GM21367 (cell line): ENCODE results near the gene PSEN1.

Source experiments
- ATAC-seq: cut with Tn5 transposase; IDR thresholded peaks from one replicate; pipeline ENCODE4 v1.9.1; 2021; ENCODE audit not compliant: unreplicated experiment

Gene PSEN1

GRCh38 chr14:73238424-73238852 lies 102.1 kb downstream of the PSEN1 start:
- no peak for ATAC-seq

- ATAC-seq = no peak
Measured at GRCh38 chr14:73238941-73239340, 102.6 kb downstream of the PSEN1 start.

GRCh38 chr14:73239393-73240241 lies 103.3 kb downstream of the PSEN1 start:
- ATAC-seq = no peak

- no peak for ATAC-seq
Measured at GRCh38 chr14:73240816-73241480, 104.6 kb downstream of the PSEN1 start.

- no peak for ATAC-seq
Measured at GRCh38 chr14:73241481-73242165, 105.3 kb downstream of the PSEN1 start.

GRCh38 chr14:73242357-73242901 lies 106.1 kb downstream of the PSEN1 start:
- no peak for ATAC-seq

GRCh38 chr14:73243341-73243740 lies 107.0 kb downstream of the PSEN1 start:
- ATAC-seq = no peak

- no peak for ATAC-seq
Measured at GRCh38 chr14:73243748-73244147, 107.4 kb downstream of the PSEN1 start.

- no peak for ATAC-seq
Measured at GRCh38 chr14:73244541-73245290, 108.4 kb downstream of the PSEN1 start.

- no peak for ATAC-seq
Measured at GRCh38 chr14:73245480-73246325, 109.4 kb downstream of the PSEN1 start.

- no peak for ATAC-seq
Measured at GRCh38 chr14:73246387-73247150, 110.3 kb downstream of the PSEN1 start.

GRCh38 chr14:73248108-73248868 lies 112.0 kb downstream of the PSEN1 start:
- no peak for ATAC-seq

- no peak for ATAC-seq
Measured at GRCh38 chr14:73249108-73249507, 112.8 kb downstream of the PSEN1 start.

GRCh38 chr14:73249564-73250316 lies 113.4 kb downstream of the PSEN1 start:
- ATAC-seq = no peak

- no peak for ATAC-seq
Measured at GRCh38 chr14:73250317-73250713, 114.0 kb downstream of the PSEN1 start.

- ATAC-seq = no peak
Measured at GRCh38 chr14:73250781-73251500, 114.6 kb downstream of the PSEN1 start.
